ENCODE data around the gene ARRB1.
"Not testable (repeated sequence)": the region's sequence is repeated elsewhere in the genome, so short reads cannot be mapped to it uniquely, and the experiment has no call there.

ARRB1 gene

DNA sequence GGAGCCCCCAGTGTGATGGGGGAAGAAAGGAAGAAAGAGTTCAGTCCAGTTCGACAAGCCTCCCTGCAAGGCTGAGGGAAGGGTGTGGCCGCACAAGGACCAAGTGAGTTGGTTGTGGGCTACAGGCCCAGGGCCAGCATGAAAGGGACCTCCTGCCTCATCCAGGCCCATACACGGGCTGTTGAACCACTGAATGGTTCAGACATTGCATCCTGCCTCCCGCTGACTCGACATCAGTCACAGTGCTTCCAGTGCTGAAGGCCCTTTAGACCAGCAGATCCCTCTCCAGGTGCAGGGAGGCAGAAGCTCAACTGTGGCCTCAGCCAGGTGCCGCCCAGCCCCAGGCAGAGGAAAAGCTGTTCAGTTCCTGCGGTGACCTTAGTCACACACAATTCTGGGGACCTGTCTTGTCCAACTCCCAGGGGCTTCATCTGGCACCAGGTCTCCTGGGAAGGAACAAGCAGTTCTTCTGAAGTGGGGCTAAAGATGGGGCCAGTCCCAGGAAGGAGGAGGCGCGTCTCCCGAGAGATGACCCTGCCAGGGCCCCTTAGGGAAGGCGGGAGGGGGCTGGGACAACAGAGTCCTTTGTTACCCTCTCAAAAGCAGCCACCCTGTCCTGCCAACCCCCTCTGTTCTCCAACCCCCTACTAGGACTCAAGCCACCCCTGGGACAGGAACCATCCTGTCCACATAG, 6.6 kb downstream of the ARRB1 start:
- no peak for DNase-seq (ENCODE audit: low read depth in 2 of 3, low spot score in 1 of 3)

DNA sequence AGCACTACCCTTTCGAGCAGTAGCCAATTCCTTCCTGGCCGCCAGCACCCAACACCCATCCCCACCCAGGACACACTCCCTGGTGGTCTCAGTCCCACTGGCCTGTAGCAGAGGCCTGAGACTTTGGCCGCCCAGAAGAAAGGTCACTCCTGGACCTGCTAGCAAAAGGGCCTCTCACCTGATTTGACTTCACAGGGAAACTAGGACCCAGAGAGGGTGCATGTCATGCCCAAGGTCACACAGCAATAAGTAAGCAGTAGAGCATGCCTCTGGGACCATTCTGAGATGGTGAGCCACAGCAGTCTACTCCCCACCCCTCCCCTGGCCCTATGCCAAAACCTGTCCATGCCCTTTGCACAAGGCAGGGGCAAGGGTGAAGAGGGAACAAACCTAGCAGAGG, 7.3 kb downstream of the ARRB1 start:
- no peak for DNase-seq (ENCODE audit: low read depth in 2 of 3, low spot score in 1 of 3)

DNA sequence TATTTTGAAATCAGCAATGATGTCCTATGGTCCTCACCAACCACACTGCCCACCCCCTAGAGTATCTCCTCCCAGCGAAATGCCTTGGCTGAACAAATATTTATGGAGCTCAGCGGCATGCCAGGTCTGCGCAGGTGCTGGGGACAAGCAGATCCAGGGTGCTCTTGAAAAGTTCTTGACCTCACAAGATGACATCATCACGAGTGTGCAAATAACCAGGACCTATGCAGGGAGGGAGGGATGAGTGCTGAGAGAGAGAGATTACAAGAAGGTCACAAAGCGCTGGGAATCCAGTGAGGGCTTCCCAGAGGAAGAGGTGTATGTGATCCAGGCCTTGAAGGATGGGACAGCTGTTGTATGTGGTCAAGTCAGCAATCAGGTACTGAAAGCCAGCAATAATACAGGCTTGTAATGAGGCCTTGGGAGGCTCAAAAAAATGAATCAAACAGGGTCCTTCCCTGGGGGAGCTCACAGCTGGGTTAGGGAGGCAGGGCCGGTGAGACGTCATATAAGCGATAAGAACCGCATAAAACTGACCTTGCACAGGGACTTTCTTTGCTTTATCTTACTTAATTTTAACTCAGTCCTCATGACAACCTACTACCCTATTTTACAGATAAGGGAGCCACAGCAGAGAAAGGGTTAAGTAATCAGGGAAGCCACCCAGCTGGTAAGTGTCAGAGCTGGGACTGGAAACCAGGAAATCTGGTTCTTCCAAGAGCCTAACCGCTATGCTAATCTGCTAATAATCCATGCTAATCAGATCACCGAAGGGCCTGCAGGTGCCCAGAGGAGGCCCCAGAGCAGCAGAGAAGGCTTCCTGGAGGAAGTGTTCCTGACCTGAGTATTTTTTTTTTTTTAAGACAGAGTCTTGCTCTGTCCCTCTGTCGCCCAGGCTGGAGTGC, 8.2 kb downstream of the ARRB1 start:
- no peak for DNase-seq (ENCODE audit: low read depth in 2 of 3, low spot score in 1 of 3)

DNA sequence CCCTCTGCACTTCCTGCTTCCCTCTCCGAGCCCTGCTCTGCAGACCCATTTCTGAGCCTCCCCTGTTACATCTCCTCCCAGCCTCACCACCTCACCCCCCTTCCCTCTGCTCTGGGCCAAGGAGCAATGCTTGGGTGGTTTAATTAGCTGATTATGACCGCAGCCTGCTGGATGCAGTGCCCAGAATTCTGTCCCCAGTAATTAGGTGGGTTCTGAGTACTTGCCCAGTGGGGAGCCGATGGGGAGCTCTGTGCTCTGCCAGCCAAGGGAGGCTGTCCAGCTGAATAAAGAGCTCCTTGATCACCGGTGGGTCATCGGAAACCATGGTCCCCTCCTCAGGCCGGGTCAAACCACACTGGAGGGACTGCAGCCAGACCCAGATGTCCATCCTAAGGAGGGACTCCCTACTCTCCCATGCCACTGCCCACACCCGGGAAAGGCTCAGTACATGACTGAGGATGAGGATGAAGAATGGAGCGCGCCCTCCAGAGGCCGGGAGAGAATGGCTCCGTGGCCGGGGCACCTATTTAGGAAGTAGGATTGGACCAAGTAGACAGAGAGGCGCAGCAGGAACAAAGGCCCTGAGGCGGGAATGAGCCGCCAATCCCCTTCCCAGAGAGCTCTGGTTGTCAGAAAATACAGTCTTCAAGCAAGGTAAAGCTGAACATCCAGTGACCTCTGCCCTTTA, 9.1 kb downstream of the ARRB1 start:
- DNase-seq (ENCODE audit: low read depth in 2 of 3, low spot score in 1 of 3), result no peak

DNA sequence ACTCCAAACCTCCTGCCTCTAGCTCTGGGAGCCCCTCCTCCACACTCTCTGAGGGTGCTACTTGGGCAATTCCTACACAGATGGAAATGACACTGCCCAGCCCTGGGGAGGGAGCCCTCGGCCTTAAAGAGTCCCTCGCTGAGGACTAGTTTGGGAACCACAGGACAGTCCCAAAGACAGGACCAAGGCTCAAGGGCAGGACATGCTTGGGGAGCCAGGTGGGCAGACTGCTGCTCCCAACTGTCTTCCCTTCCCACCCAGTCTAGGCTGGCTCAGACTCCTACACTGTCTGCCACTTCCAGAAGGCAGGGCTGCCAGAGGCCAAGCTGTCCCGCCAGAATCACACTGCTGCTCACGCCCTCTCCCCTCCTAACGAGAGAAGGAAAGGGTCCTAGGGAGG, 9.8 kb downstream of the ARRB1 start:
- no peak for DNase-seq (ENCODE audit: low read depth in 2 of 3, low spot score in 1 of 3)

DNA sequence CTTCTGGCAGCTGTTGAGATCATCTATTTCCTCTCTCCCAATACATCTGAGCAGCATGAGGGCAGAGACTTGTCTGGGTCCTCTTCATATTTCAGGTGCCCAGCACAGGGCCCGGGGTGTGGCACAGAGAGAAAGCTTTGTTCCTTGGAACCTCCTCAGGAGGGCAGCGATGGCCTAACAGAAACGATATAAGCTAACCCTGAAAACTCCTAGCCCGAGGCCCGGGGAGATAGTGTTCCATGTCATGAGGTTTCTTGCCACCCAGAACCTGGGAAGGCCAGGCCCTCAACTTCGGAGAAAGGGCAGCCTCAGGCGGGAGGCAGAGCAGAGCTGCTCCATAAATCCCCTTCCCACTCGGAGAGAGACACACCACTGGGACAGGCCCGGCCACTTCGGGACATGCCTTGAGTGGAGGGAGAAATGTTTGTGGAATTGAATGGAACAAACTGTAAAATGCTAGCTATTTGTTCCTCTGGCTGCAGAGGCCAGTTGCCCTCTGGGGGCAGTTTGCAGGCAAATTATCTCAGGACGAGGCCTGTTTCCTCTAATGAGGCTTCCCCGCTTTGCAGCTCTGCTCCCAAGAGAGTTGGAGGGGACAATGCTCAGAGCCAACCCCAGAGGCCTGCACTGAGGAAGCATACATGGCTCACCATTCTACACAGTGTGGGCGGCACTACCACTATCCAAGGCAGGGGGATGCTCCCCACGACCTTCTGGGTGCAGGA, 11.6 kb downstream of the ARRB1 start:
- DNase-seq (ENCODE audit: low read depth in 2 of 3, low spot score in 1 of 3), result no peak

DNA sequence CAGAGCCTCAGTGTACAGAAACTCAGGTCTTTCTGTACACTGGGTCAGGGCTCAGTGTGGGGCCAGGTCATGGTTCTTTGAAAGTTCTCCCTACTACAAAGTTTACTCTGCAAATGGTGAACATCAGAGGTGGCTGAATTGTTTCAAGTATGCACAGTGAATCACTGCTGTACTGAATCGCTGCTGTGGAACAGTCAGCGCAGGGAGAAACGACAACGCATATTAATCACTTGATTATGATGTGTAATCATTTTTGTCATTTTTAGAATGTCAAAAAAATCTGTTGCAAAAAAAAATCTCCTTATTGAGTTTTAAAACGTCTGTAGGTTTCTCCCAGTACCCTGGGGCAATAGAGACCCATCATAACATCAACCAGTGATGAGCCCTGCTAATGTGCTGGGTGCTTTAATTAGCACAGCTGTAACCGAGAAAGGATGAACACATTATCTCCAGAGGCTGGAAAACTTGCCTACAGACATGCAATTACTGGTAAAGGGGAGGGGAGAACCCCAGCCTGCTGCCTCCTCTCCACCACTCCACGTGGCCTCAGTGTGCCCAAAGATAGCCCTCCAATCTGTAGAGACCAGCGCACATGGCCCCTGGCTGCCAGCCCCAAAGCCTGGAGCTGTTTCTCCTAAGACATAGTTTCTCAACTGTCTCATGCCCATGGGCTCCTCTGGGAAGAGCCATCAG, 12.8 kb downstream of the ARRB1 start:
- peak in 1 of 3 donors; percentile 36 for DNase-seq (ENCODE audit: low read depth in 2 of 3, low spot score in 1 of 3)

DNA sequence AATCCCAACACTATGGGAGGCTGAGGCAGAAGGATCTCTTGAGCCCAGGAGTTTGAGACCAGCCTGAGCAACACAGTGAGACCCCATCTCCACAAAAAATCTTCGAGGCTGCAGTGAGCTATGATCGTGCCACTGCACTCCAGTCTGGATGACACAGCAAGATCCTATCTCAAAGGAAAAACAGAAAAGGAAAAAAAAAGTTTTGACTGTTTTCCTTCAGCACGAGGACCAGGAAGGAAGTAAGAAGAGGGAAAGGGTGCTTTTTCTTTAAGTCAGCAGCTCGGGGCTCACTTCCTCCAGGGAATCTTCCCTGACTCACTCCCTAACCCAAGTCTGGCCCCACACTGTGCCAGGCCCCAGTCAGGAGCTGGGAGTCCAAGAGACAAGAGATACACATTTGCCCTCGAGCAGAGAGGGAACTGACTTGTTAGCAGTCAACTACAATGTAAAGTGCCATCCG, 14.2 kb downstream of the ARRB1 start:
- no peak for DNase-seq (ENCODE audit: low read depth in 2 of 3, low spot score in 1 of 3)

DNA sequence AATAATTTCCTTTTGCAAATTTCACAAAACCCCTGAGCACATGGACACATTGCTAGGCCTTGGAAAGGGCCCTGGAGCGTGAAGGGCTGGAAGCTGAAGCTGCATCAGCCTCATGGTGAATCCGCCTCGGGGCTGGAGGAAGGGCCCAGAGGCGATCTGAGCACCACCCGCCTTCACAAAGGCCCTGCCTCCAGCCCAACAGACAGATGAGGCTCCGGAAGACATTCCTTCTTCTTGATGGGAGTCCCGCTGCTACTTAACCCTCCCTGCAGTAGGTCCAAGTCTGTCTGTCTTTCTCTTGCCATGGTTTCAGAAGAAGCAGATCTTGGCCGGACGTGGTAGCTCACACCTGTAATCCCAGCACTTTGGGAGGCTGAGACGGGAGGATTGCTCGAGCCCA, 16.5 kb downstream of the ARRB1 start:
- no peak for DNase-seq (ENCODE audit: low read depth in 2 of 3, low spot score in 1 of 3)

DNA sequence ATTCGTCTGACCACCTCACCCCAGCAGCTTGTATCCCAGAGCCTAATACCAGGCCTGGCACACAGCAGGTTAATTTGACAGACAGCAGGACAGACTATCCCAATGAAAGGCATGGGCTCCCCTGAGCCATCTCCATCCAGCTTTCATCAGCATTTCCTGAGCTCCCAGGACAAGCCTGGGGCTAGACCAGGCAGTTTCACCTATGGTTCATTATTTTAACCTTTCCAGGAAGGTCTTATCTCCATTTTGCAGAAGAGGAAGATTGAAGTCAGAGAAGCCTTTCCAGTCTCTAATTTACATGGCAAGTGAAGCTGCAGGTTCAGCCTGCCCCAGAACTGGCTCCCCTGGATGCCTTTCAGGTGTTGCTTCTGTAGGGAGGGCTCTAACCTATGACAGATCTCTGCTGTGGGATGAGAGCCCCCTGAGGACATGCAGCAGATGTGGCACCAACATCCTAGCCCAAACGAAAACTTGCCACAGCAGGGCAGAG, 17.0 kb downstream of the ARRB1 start:
- DNase-seq (ENCODE audit: low read depth in 2 of 3, low spot score in 1 of 3), result no peak

DNA sequence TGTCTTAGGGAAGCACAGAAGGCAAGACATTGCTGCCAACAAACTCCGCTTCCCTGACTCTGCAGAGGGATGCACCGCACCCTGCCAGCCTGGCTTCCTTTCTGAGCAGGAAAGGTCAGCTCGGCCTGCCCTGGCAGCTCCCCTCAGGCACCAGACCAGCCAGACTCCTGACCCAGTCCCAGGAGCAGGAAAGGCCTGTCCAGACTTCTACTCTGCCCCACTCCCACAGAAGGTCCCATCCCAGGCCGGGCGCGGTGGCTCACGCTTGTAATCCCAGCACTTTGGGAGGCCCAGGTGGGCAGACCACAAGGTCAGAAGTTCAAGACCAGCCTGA, 17.7 kb downstream of the ARRB1 start:
- no peak for DNase-seq (ENCODE audit: low read depth in 2 of 3, low spot score in 1 of 3)

DNA sequence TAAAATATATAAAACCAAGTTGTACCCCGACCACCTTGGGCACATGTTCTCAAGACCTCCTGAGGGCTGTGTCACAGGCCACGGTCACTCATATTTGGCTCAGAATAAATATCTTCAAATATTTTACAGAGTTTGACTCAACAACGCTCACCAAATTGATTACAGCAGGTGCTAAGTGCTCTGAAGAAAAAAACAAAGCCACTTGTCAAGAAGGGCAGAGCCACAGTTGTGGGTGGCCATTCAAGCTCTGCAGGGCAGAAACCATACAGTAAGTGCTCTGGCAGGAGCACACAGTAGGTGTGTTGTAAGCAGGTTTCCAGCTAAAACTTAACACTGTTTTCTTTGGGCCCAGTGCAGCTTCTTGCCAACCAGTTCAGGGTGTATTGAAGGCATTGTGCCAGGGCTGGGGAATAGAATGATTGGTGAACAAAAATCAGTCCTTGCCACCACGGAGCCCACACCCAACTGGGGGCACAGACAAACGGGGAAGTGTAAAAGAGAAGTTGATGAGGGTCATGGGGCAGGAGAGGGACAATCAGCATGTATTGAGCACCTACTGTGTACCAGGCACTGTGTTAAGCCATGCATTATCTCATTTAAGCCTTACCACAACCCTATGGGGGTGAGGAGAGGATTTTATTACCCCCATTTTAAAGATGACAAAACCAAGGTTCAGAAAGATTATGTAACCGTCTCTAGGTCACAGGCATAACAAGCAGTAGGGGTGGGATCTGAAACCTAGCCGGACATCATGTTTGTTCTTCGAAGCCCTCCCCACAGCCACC, 18.2 kb downstream of the ARRB1 start:
- no peak for DNase-seq (ENCODE audit: low read depth in 2 of 3, low spot score in 1 of 3)

DNA sequence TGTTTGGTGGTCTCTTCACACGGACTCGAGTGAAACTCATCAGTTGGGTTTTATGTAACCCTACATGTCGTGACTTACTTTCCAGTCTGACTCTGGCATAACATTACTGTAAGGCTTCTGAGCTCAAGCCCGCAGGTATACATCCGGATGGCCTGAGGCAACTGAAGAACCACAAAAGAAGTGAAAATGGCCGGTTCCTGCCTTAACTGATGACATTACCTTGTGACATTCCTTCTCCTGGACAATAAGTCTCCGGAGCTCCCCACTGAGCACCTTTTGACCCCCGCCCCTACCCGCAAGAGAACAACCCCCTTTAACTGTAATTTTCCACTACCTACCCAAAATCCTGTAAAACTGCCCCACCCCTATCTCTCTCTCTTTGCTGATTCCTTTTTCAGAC, 19.7 kb downstream of the ARRB1 start:
- DNase-seq (ENCODE audit: low read depth in 2 of 3, low spot score in 1 of 3), result not testable (repeated sequence)

DNA sequence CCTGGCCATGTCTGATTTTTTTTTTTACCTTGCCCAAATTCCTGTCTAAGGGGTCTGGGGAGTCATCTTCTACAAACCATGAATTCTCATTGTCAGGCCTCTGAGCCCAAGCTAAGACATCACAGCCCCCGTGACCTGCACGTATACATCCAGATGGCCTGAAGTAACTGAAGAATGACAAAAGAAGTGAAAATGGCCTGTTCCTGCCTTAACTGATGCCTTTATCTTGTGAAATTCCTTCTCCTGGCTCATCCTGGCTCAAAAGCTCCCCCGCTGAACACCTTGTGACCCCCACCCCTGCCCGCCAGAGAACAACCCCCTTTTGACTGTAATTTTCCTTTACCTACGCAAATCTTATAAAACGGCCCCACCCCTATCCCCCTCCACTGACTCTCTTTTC, 20.2 kb downstream of the ARRB1 start:
- DNase-seq (ENCODE audit: low read depth in 2 of 3, low spot score in 1 of 3), result not testable (repeated sequence)

DNA sequence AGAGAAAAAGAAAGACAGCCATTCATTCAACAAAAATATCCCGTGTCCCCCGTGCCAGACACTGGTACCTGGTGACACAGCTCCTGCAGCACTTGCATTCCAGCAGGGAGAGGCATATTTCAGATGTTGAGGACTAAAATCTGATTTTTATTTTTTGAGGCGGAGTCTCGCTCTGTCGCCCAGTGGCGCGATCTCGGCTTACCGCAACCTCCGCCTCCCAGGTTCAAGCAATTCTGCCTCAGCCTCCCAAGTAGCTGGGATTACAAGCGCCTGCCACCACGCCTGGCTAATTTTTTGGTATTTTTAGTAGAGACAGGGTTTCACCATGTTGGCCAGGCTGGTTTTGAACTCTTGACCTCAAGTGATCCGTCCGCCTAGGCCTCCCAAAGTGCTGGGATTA, 20.6 kb downstream of the ARRB1 start:
- DNase-seq (ENCODE audit: low read depth in 2 of 3, low spot score in 1 of 3), result not testable (repeated sequence)

DNA sequence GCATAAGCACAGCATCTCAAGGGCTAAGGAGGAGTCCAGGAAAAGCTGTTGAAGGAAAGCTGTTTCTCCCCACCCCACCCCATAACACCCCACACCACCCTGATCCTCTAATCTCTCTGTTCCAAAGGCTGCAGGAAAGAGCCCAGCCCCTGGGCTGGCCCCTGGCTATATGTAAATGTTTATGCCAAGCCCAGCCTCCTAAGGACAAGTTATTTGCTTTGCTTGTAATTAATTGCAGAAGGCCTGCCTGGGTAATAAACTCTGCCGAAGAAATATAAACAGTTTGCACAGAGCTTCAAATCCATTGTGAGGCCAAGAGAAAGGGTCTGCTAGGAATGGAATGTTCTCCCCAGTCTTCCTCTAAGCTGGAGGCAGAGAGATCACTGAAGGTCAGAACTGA, 21.2 kb downstream of the ARRB1 start:
- DNase-seq (ENCODE audit: low read depth in 2 of 3, low spot score in 1 of 3), result no peak

DNA sequence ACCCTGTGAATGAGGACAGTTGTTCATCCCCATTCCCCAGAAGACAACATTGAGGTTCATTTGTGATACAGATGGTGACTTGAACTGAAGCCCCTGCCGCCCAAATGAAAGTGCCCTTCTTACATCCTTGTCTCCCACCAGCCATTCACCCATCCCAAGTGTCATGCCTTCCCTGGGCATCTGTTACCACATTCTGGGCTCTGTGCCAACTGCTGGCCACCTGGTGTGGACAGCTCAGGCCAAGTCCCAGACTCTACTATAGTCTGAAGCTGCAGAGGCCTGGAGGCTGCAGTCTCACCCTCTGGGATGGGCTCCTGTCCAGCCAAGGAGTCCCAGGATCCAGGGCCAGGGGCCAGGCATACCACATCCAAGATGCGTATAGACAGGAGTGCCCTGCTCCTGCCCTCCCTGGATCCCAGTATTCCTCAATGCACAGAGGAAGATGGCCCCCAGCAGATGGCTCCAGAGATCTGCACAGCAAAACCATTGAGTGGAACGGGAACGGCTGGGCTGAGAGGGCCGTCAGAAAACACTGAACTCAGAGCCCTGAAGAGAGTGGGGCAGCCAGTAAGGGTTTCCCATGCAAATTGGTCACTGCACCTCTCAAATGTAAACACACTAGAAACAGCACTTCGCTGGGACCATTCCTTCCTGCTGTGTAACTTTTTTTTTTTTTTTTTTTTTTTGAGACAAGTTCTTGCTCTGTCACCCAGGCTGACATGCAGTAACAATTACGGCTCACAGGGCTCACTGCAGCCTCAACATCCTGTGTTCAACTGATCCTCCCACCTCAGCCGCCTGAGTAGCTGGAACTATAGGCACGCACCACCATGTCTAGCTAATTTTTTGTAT, 22.8 kb downstream of the ARRB1 start:
- DNase-seq (ENCODE audit: low read depth in 2 of 3, low spot score in 1 of 3), result peak in 2 of 3 donors; percentile 25 to 31

DNA sequence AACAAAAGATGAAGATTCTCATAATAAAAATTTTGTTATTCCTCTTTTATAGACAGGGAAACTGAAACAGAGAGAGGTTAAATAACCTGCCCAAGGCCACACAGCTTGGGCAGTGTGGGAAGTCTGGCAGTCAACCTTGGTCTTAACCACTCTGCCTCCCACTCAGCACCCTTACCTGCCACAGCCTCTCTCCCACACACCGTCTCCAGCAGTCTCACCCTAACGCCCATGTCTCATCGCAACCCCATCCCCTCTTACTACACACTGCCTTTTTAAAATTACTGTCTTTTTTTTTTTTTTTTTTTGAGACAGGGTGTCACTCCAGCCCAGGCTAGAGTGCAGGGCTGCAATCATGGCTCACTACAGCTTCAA, 25.0 kb downstream of the ARRB1 start:
- DNase-seq (ENCODE audit: low read depth in 2 of 3, low spot score in 1 of 3), result no peak
